Uterus (tissue), 2 donors: ENCODE measurements around the gene SSTR3.

Experiments used
- CTCF ChIP-seq, 4 experiments: fragments of 200-600 bp in 2 of 4; fragments of 450-650 bp in 2 of 4; sonication (generic) in 2 of 4; IDR thresholded peaks; one replicate each; pipeline ENCODE4 v1.5.1; 2016 to 2019; ENCODE audit warnings: antibody characterized with exemption in 4 of 4, mild to moderate bottlenecking in 2 of 4, moderate library complexity in 1 of 4
- POLR2A ChIP-seq, 2 donors: fragments of 450-650 bp; IDR thresholded peaks; one replicate each; pipeline ENCODE4 v1.6.1; 2016; ENCODE audit warnings: antibody characterized with exemption in 2 of 2, mild to moderate bottlenecking in 1 of 2, moderate library complexity in 1 of 2

GRCh38 chr22:37249986-37250385, 37.7 kb upstream of the SSTR3 start:
- TF ChIP-seq POLR2A (IDR thresholded peaks at IDR 0.05), result no peak
- no peak for TF ChIP-seq CTCF (IDR thresholded peaks at IDR 0.05)
